GM23338 (cell line): ENCODE results near the gene TPCN2. TPM values are rescaled to one million over a fixed set of nuclear protein-coding genes. Genes with fewer than 3 reads are reported as not detected.

Experiments
- ATAC-seq: fragments of 200-7000 bp; cut with Tn5 transposase; 3 replicates; pipeline ENCODE4 v1.9.1; 2020
- DNase-seq: peaks from one replicate; pipeline ENCODE4 v3.0.0-alpha.2; 2015; ENCODE audit warnings: low spot score
- H2AFZ ChIP-seq: fragments of 200-600 bp; sonication (generic); 2 replicates; pipeline ENCODE4 v1.8.0; 2016; ENCODE audit warnings: antibody characterized with exemption, mild to moderate bottlenecking, moderate library complexity
- H3F3A ChIP-seq: fragments of 200-600 bp; sonication (generic); replicated peaks from 2 replicates; pipeline ENCODE4 v1.8.0; 2017; ENCODE audit warnings: antibody characterized with exemption, mixed run types, low read depth
- H3K27ac ChIP-seq: fragments of 200-600 bp; sonication (generic); 2 replicates; pipeline ENCODE4 v1.6.1; 2016; ENCODE audit warnings: low read depth
- H3K27me3 ChIP-seq: fragments of 200-600 bp; sonication (generic); 2 replicates; pipeline ENCODE4 v1.8.0; 2016; ENCODE audit warnings: mild to moderate bottlenecking, mixed run types, moderate library complexity; ENCODE audit not compliant: insufficient read depth
- H3K36me3 ChIP-seq: fragments of 200-600 bp; sonication (generic); 2 replicates; pipeline ENCODE4 v1.8.0; 2016; ENCODE audit warnings: mild to moderate bottlenecking; ENCODE audit not compliant: insufficient read depth
- H3K4me1 ChIP-seq: fragments of 200-600 bp; sonication (generic); 2 replicates; pipeline ENCODE4 v1.8.0; 2016; ENCODE audit warnings: mild to moderate bottlenecking, moderate library complexity; ENCODE audit not compliant: insufficient read depth
- H3K4me2 ChIP-seq: fragments of 200-600 bp; sonication (generic); 2 replicates; pipeline ENCODE4 v1.7.1; 2017; ENCODE audit warnings: mixed run types
- H3K4me3 ChIP-seq: fragments of 200-600 bp; sonication (generic); 2 replicates; pipeline ENCODE4 v1.6.1; 2016; ENCODE audit warnings: mixed run types
- H3K79me2 ChIP-seq: fragments of 200-600 bp; sonication (generic); replicated peaks from 2 replicates; pipeline ENCODE4 v1.8.0; 2017; ENCODE audit warnings: mild to moderate bottlenecking; ENCODE audit not compliant: insufficient read depth
- H3K9me2 ChIP-seq: fragments of 200-600 bp; sonication (generic); 2 replicates; pipeline ENCODE4 v1.8.0; 2017; ENCODE audit not compliant: insufficient read depth
- H4K20me1 ChIP-seq: fragments of 200-600 bp; sonication (generic); replicated peaks from 2 replicates; pipeline ENCODE4 v1.8.0; 2017; ENCODE audit warnings: mild to moderate bottlenecking; ENCODE audit not compliant: insufficient read depth
- H3K27ac Mint-ChIP-seq: 2 replicates; pipeline ENCODE4 v1.8.0; 2020; ENCODE audit warnings: inconsistent platforms, mild to moderate bottlenecking, moderate library complexity, mixed read lengths
- H3K27me3 Mint-ChIP-seq: 3 replicates; pipeline ENCODE4 v1.8.0; 2022; ENCODE audit warnings: low read depth, mild to moderate bottlenecking, moderate library complexity, mixed read lengths, inconsistent platforms; ENCODE audit not compliant: insufficient read depth, poor library complexity
- H3K36me3 Mint-ChIP-seq: 3 replicates; pipeline ENCODE4 v1.8.0; 2021; ENCODE audit warnings: low read depth, mild to moderate bottlenecking, inconsistent platforms, moderate library complexity, mixed read lengths
- H3K4me1 Mint-ChIP-seq: 3 replicates; pipeline ENCODE4 v1.8.0; 2020; ENCODE audit warnings: mild to moderate bottlenecking, inconsistent platforms, mixed read lengths
- H3K4me3 Mint-ChIP-seq: 3 replicates; pipeline ENCODE4 v1.8.0; 2021; ENCODE audit warnings: moderate library complexity, mild to moderate bottlenecking, inconsistent platforms, mixed read lengths
- H3K9me3 Mint-ChIP-seq: 3 replicates; pipeline ENCODE4 v1.8.0; 2020; ENCODE audit warnings: moderate library complexity, mild to moderate bottlenecking, inconsistent platforms, mixed read lengths
- EZH2 ChIP-seq: fragments of 200-600 bp; sonication (generic); IDR thresholded peaks from one replicate; pipeline ENCODE4 v1.8.0; 2017; ENCODE audit warnings: antibody characterized with exemption, mild to moderate bottlenecking, low read depth; ENCODE audit not compliant: unreplicated experiment
- JUNB ChIP-seq: IDR thresholded peaks from one replicate; pipeline ENCODE4 v1.6.1; 2016; ENCODE audit warnings: antibody characterized with exemption; ENCODE audit not compliant: unreplicated experiment
- NANOG ChIP-seq: IDR thresholded peaks from 2 replicates; pipeline ENCODE4 v1.6.1; 2016; ENCODE audit warnings: antibody characterized with exemption, borderline replicate concordance
- POLR2AphosphoS5 ChIP-seq: IDR thresholded peaks from 2 replicates; pipeline ENCODE4 v1.6.1; 2016; ENCODE audit warnings: antibody characterized with exemption, low read depth
- ZNF114 ChIP-seq: fragments of 250-450 bp; sonication (Bioruptor Pico); IDR thresholded peaks from 2 replicates; pipeline ENCODE4 v1.5.0; 2020; ENCODE audit warnings: mild to moderate bottlenecking, moderate library complexity
- polyA plus RNA-seq: library from polyadenylated mRNA; unstranded; fragments of >200 nt; fragmentation: Nextera tagmentation; extraction: Ambion mirVana; gene quantifications from 2 replicates; pipeline ENCODE4 v1.2.1, GENCODE V29; 2016
- total RNA-seq: library from RNA; depleted of rRNA; stranded (reverse); fragments of >200 nt; shearing (Covaris generic); gene quantifications from 2 replicates; pipeline ENCODE4 v1.2.3, GENCODE V29; 2014
- TF ChIP-seq, protein P1 (sequence below): fragments of 250-450 bp; sonication (Bioruptor Pico); IDR thresholded peaks from 2 replicates; pipeline ENCODE4 v1.5.0; 2020; ENCODE audit warnings: mild to moderate bottlenecking, moderate library complexity
- TF ChIP-seq, protein P2 (sequence below), 2 experiments: fragments of 200-600 bp in 1 of 2; sonication (generic) in 1 of 2; conservative IDR thresholded peaks; 2 replicates each; pipeline versions ENCODE4 v1.5.1 to v1.6.1; 2016 to 2017; ENCODE audit warnings: antibody characterized with exemption in 2 of 2, low read depth in 2 of 2, mild to moderate bottlenecking in 2 of 2, moderate library complexity in 1 of 2
- TF ChIP-seq, protein P3 (sequence below): IDR thresholded peaks from 2 replicates; pipeline ENCODE4 v1.6.1; 2016; ENCODE audit warnings: antibody characterized with exemption

The TPCN2 gene
- total and polyA plus RNA-seq, 2 experiments from 2014 or later, result 5.8 to 14.7 TPM

DNA sequence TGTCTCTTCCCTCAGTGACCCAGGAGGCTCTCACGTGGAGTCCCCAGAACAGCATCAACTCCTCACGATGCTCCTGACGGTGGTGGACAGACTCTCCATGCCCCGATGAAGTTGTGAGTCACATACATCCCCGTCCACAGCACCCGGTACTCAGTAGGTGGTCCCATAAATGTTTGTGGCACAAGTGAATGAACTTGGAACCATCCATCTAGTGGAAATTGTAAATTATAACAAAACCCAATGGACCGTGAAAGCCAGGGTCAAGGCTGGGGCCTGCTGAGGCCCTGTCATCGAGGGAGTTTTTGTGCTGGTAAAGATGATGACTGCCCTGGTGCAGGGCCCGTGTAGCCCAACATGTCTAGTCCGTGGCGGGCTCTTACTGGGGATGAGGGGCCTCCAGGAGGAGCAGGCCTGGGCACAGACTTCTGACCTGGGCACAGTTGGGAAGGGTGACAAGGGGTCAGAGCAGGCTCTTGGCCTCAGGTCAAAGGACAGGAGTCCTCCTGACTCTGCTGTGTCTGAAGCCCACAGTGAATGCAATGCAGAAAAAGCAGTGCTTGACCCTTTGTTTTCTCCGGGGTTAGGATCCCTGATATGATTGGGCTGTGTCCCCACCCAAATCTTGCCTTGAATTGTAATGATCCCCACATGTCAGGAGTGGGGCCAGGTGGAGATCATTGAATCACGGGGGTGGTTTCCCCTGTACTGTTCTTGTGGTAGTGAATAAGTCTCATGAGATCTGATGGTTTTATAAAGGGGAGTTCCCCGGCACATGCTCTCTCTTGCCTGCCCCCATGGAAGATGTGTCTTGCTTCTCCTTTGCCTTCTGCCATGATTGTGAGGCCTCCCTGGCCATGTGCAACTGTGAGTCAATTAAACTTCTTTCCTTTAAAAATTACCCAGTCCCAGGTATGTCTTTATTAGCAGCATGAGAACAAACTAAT lies 87.0 kb downstream of the TPCN2 start (continued):
- TF ChIP-seq, protein P1, sequence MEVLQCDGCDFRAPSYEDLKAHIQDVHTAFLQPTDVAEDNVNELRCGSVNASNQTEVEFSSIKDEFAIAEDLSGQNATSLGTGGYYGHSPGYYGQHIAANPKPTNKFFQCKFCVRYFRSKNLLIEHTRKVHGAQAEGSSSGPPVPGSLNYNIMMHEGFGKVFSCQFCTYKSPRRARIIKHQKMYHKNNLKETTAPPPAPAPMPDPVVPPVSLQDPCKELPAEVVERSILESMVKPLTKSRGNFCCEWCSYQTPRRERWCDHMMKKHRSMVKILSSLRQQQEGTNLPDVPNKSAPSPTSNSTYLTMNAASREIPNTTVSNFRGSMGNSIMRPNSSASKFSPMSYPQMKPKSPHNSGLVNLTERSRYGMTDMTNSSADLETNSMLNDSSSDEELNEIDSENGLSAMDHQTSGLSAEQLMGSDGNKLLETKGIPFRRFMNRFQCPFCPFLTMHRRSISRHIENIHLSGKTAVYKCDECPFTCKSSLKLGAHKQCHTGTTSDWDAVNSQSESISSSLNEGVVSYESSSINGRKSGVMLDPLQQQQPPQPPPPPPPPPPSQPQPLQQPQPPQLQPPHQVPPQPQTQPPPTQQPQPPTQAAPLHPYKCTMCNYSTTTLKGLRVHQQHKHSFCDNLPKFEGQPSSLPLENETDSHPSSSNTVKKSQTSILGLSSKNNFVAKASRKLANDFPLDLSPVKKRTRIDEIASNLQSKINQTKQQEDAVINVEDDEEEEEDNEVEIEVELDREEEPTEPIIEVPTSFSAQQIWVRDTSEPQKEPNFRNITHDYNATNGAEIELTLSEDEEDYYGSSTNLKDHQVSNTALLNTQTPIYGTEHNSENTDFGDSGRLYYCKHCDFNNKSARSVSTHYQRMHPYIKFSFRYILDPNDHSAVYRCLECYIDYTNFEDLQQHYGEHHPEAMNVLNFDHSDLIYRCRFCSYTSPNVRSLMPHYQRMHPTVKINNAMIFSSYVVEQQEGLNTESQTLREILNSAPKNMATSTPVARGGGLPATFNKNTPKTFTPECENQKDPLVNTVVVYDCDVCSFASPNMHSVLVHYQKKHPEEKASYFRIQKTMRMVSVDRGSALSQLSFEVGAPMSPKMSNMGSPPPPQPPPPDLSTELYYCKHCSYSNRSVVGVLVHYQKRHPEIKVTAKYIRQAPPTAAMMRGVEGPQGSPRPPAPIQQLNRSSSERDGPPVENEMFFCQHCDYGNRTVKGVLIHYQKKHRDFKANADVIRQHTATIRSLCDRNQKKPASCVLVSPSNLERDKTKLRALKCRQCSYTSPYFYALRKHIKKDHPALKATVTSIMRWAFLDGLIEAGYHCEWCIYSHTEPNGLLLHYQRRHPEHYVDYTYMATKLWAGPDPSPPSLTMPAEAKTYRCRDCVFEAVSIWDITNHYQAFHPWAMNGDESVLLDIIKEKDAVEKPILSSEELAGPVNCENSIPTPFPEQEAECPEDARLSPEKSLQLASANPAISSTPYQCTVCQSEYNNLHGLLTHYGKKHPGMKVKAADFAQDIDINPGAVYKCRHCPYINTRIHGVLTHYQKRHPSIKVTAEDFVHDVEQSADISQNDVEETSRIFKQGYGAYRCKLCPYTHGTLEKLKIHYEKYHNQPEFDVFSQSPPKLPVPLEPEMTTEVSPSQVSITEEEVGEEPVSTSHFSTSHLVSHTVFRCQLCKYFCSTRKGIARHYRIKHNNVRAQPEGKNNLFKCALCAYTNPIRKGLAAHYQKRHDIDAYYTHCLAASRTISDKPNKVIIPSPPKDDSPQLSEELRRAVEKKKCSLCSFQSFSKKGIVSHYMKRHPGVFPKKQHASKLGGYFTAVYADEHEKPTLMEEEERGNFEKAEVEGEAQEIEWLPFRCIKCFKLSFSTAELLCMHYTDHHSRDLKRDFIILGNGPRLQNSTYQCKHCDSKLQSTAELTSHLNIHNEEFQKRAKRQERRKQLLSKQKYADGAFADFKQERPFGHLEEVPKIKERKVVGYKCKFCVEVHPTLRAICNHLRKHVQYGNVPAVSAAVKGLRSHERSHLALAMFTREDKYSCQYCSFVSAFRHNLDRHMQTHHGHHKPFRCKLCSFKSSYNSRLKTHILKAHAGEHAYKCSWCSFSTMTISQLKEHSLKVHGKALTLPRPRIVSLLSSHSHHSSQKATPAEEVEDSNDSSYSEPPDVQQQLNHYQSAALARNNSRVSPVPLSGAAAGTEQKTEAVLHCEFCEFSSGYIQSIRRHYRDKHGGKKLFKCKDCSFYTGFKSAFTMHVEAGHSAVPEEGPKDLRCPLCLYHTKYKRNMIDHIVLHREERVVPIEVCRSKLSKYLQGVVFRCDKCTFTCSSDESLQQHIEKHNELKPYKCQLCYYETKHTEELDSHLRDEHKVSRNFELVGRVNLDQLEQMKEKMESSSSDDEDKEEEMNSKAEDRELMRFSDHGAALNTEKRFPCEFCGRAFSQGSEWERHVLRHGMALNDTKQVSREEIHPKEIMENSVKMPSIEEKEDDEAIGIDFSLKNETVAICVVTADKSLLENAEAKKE (CRISPR knock-in tag), result no peak
- TF ChIP-seq, protein P2, sequence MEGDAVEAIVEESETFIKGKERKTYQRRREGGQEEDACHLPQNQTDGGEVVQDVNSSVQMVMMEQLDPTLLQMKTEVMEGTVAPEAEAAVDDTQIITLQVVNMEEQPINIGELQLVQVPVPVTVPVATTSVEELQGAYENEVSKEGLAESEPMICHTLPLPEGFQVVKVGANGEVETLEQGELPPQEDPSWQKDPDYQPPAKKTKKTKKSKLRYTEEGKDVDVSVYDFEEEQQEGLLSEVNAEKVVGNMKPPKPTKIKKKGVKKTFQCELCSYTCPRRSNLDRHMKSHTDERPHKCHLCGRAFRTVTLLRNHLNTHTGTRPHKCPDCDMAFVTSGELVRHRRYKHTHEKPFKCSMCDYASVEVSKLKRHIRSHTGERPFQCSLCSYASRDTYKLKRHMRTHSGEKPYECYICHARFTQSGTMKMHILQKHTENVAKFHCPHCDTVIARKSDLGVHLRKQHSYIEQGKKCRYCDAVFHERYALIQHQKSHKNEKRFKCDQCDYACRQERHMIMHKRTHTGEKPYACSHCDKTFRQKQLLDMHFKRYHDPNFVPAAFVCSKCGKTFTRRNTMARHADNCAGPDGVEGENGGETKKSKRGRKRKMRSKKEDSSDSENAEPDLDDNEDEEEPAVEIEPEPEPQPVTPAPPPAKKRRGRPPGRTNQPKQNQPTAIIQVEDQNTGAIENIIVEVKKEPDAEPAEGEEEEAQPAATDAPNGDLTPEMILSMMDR (conservative IDR thresholded peaks at IDR 0.05; ENCODE audit: low read depth in 2 of 2), result no peak

DNA sequence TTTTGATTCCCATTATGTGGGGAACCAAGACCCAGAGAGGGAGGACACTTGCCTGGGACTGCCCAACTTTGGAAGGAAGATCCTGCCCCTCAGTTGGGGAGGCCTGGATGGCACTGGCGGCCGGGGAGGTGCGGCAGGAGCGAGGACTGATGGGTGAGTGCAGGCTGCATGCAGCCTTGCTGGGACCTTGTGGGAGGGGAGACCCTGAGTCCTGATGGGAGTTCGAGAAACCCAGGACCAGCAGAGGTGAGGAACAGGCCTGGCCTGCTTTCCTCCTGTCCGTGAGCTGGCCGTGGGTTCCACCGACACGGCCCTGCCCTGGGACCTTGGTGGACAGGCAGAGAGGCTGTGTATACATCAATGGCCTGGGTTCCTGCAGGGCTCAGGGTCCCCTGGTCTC lies 87.7 kb downstream of the TPCN2 start:
- no peaks in the 10 kb centered on the region for H4K20me1 ChIP-seq
- no peak overlapping the region for H3K27ac ChIP-seq
- Mint-ChIP-seq H3K4me1 (no peaks in the 10 kb centered on the region), H3K36me3 (peaks cover 12% of the 10 kb centered on the region; the same call in 2 of the 3 replicates), H3K4me3 (no peak overlapping the region), H3K27ac (no peak overlapping the region), H3K9me3 (peaks cover 17% of the 10 kb centered on the region), H3K27me3 (peaks cover 8% of the 10 kb centered on the region)
- ATAC-seq (no peak), DNase-seq (no peak)
- no peaks in the 10 kb centered on the region for H3K9me2 ChIP-seq
- H3K36me3 ChIP-seq, result peaks cover 8% of the 10 kb centered on the region
- no peaks in the 10 kb centered on the region for H3F3A ChIP-seq
- H3K4me2 ChIP-seq, result no peak overlapping the region
- no peaks in the 10 kb centered on the region for H3K79me2 ChIP-seq
- H2AFZ ChIP-seq, result no peak overlapping the region
- no peak overlapping the region for H3K4me3 ChIP-seq
- H3K4me1 ChIP-seq, result no peaks in the 10 kb centered on the region
- H3K27me3 ChIP-seq, result no peaks in the 10 kb centered on the region
- no peak for TF ChIP-seq ZNF114 (CRISPR knock-in tag)
- no peak for TF ChIP-seq POLR2AphosphoS5
- no peak for TF ChIP-seq NANOG
- TF ChIP-seq JUNB, result no peak
- TF ChIP-seq, protein P3, sequence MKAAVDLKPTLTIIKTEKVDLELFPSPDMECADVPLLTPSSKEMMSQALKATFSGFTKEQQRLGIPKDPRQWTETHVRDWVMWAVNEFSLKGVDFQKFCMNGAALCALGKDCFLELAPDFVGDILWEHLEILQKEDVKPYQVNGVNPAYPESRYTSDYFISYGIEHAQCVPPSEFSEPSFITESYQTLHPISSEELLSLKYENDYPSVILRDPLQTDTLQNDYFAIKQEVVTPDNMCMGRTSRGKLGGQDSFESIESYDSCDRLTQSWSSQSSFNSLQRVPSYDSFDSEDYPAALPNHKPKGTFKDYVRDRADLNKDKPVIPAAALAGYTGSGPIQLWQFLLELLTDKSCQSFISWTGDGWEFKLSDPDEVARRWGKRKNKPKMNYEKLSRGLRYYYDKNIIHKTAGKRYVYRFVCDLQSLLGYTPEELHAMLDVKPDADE, result no peak
- no peak for TF ChIP-seq EZH2
